H9 (cell line): ENCODE measurements around the gene ANKRD12. TPM values are rescaled to one million over a fixed set of nuclear protein-coding genes. Genes with fewer than 3 reads are reported as not detected.

ENCODE experiments used
- DNase-seq: peaks from one replicate; pipeline ENCODE4 v3.0.0-alpha.2; 2017
- H2AFZ ChIP-seq: one replicate; pipeline ENCODE4 v1.6.1; 2013; ENCODE audit warnings: mild to moderate bottlenecking, low read length, control low read depth, moderate library complexity
- H2AK5ac ChIP-seq: 2 replicates; pipeline ENCODE4 v1.6.1; 2013; ENCODE audit warnings: low read length, control low read depth, mixed read lengths; ENCODE audit not compliant: insufficient read length
- H2BK120ac ChIP-seq: one replicate; pipeline ENCODE4 v1.6.1; 2013; ENCODE audit warnings: low read depth, mild to moderate bottlenecking, low read length, control low read depth, inconsistent platforms; ENCODE audit not compliant: poor library complexity, severe bottlenecking
- H2BK12ac ChIP-seq: 2 replicates; pipeline ENCODE4 v1.6.1; 2013; ENCODE audit warnings: low read length, control low read depth, mixed read lengths, low read depth; ENCODE audit not compliant: insufficient read length
- H2BK15ac ChIP-seq: 2 replicates; pipeline ENCODE4 v1.6.1; 2013; ENCODE audit warnings: low read depth, low read length, control low read depth
- H2BK20ac ChIP-seq: one replicate; pipeline ENCODE4 v1.6.1; 2013; ENCODE audit warnings: low read depth, mild to moderate bottlenecking, low read length, control low read depth, inconsistent platforms; ENCODE audit not compliant: poor library complexity, severe bottlenecking
- H2BK5ac ChIP-seq: 2 replicates; pipeline ENCODE4 v1.6.1; 2013; ENCODE audit warnings: low read length, control low read depth, mixed read lengths; ENCODE audit not compliant: insufficient read length
- H3K14ac ChIP-seq: 2 replicates; pipeline ENCODE4 v1.6.1; 2013; ENCODE audit warnings: low read length, control low read depth; ENCODE audit not compliant: insufficient read depth
- H3K18ac ChIP-seq: 2 replicates; pipeline ENCODE4 v1.6.1; 2013; ENCODE audit warnings: low read depth, mild to moderate bottlenecking, mixed read lengths, low read length, control low read depth; ENCODE audit not compliant: insufficient read length
- H3K23ac ChIP-seq: 2 replicates; pipeline ENCODE4 v1.6.1; 2013; ENCODE audit warnings: low read length, control low read depth, mixed read lengths, low read depth; ENCODE audit not compliant: insufficient read length
- H3K23me2 ChIP-seq: 2 replicates; pipeline ENCODE4 v1.6.1; 2013; ENCODE audit warnings: low read depth, mild to moderate bottlenecking, mixed read lengths, low read length, control low read depth; ENCODE audit not compliant: insufficient read length, poor library complexity, severe bottlenecking
- H3K27ac ChIP-seq: 2 replicates; pipeline ENCODE4 v1.5.1; 2013; ENCODE audit warnings: low read length, control low read depth, mixed read lengths, low read depth; ENCODE audit not compliant: insufficient read length
- H3K27me3 ChIP-seq: 2 replicates; pipeline ENCODE4 v1.6.1; 2013; ENCODE audit warnings: low read length, control low read depth, inconsistent platforms; ENCODE audit not compliant: insufficient read depth
- H3K4ac ChIP-seq: 2 replicates; pipeline ENCODE4 v1.6.1; 2013; ENCODE audit warnings: low read depth, mild to moderate bottlenecking, control low read depth, inconsistent platforms, low read length, moderate library complexity
- H3K4me1 ChIP-seq: 2 replicates; pipeline ENCODE4 v1.6.1; 2013; ENCODE audit warnings: low read length, control low read depth, inconsistent platforms; ENCODE audit not compliant: insufficient read depth
- H3K4me2 ChIP-seq: 2 replicates; pipeline ENCODE4 v1.6.1; 2013; ENCODE audit warnings: low read length, control low read depth, mixed read lengths; ENCODE audit not compliant: insufficient read length, insufficient read depth
- H3K56ac ChIP-seq: 2 replicates; pipeline ENCODE4 v1.6.1; 2013; ENCODE audit warnings: low read depth, mild to moderate bottlenecking, mixed read lengths, low read length, control low read depth; ENCODE audit not compliant: insufficient read length
- H3K79me1 ChIP-seq: 2 replicates; pipeline ENCODE4 v1.6.1; 2013; ENCODE audit warnings: low read depth, mild to moderate bottlenecking, moderate library complexity, low read length, control low read depth, inconsistent platforms; ENCODE audit not compliant: insufficient read depth, poor library complexity, severe bottlenecking
- H3K79me2 ChIP-seq: 2 replicates; pipeline ENCODE4 v1.6.1; 2013; ENCODE audit warnings: low read length, control low read depth, inconsistent platforms; ENCODE audit not compliant: insufficient read depth
- H3K9ac ChIP-seq: 2 replicates; pipeline ENCODE4 v1.6.1; 2013; ENCODE audit warnings: low read length, control low read depth, mixed read lengths; ENCODE audit not compliant: insufficient read length; ENCODE audit errors: extremely low read depth
- H3K9me3 ChIP-seq: one replicate; pipeline ENCODE4 v1.6.1; 2013; ENCODE audit warnings: low read depth, low read length, inconsistent platforms; ENCODE audit not compliant: control insufficient read depth
- H3T11ph ChIP-seq: one replicate; pipeline ENCODE4 v1.6.1; 2013; ENCODE audit warnings: mild to moderate bottlenecking, low read length, control low read depth, inconsistent platforms
- H4K20me1 ChIP-seq: one replicate; pipeline ENCODE4 v1.6.1; 2013; ENCODE audit not compliant: control insufficient read depth, insufficient read length, insufficient read depth
- H4K5ac ChIP-seq: 2 replicates; pipeline ENCODE4 v1.6.1; 2013; ENCODE audit warnings: low read depth, mild to moderate bottlenecking, mixed read lengths, low read length, control low read depth; ENCODE audit not compliant: insufficient read length
- H4K8ac ChIP-seq: replicated peaks from 2 replicates; pipeline ENCODE4 v1.6.1; 2013; ENCODE audit warnings: low read length, control low read depth, mixed read lengths, low read depth; ENCODE audit not compliant: insufficient read length
- H4K91ac ChIP-seq: 2 replicates; pipeline ENCODE4 v1.6.1; 2013; ENCODE audit warnings: low read depth, mild to moderate bottlenecking, moderate library complexity, mixed read lengths, low read length, control low read depth; ENCODE audit not compliant: insufficient read length
- H3K27ac Mint-ChIP-seq, 3 experiments: 2 replicates in 2 of 3; 3 replicates in 1 of 3; pipeline ENCODE4 v1.8.0; 2020 to 2021; ENCODE audit warnings: mixed read lengths in 3 of 3, mild to moderate bottlenecking in 1 of 3, moderate library complexity in 1 of 3
- H3K27me3 Mint-ChIP-seq: 2 replicates; pipeline ENCODE4 v1.8.0; 2021; ENCODE audit warnings: low read depth, mild to moderate bottlenecking, moderate library complexity, mixed read lengths
- H3K36me3 Mint-ChIP-seq, 3 experiments: 2 replicates in 2 of 3; 3 replicates in 1 of 3; pipeline ENCODE4 v1.8.0; 2020 to 2021; ENCODE audit warnings: low read depth in 3 of 3, mixed read lengths in 3 of 3; ENCODE audit not compliant: insufficient read depth in 1 of 3
- H3K4me1 Mint-ChIP-seq, 2 experiments: 2 replicates each; pipeline ENCODE4 v1.8.0; 2020; ENCODE audit warnings: mixed read lengths in 2 of 2
- H3K4me3 Mint-ChIP-seq, 2 experiments: 2 replicates in 1 of 2; 3 replicates in 1 of 2; pipeline ENCODE4 v1.8.0; 2020 to 2021; ENCODE audit warnings: mild to moderate bottlenecking in 2 of 2, mixed read lengths in 2 of 2, moderate library complexity in 1 of 2
- H3K9me3 Mint-ChIP-seq, 2 experiments: 2 replicates in 1 of 2; 3 replicates in 1 of 2; pipeline ENCODE4 v1.8.0; 2020; ENCODE audit warnings: mild to moderate bottlenecking in 2 of 2, mixed read lengths in 2 of 2, moderate library complexity in 1 of 2
- CTCF ChIP-seq: fragments of 200-600 bp; sonication (generic); conservative IDR thresholded peaks from 3 replicates; pipeline ENCODE4 v1.8.0; 2021; ENCODE audit warnings: antibody characterized with exemption, mild to moderate bottlenecking
- WGBS: extraction: QIAGEN DNeasy Blood & Tissue Kit; methylation state at CpG from one replicate; pipeline ENCODE4 v1.1.7; 2013; ENCODE audit warnings: missing lambda C conversion rate, low lambda C conversion rate, mixed read lengths; ENCODE audit not compliant: insufficient read length; ENCODE audit errors: extremely low coverage; 5-methylcytosine and 5-hydroxymethylcytosine counted together
- total RNA-seq: library from RNA; stranded (reverse); gene quantifications from 2 replicates; pipeline ENCODE4 v1.2.1, GENCODE V29; 2021

Gene ANKRD12
- total RNA-seq, 1 experiment from 2014 or later: 38.9 TPM

GRCh38 chr18:9285604-9286003 is 149.0 kb downstream of the ANKRD12 start:
- H3K79me1 ChIP-seq: no peaks in the 10 kb centered on the region
- H2BK20ac ChIP-seq: no peak overlapping the region
- H2AK5ac ChIP-seq: no peak overlapping the region
- no peak overlapping the region for H4K5ac ChIP-seq
- no peak overlapping the region for H3K4ac ChIP-seq
- no peaks in the 10 kb centered on the region for H4K20me1 ChIP-seq
- no peak overlapping the region for H3T11ph ChIP-seq
- H2BK12ac ChIP-seq: no peak overlapping the region
- no peak overlapping the region for H2BK5ac ChIP-seq
- no peak overlapping the region for H4K8ac ChIP-seq
- no peak overlapping the region for H3K9ac ChIP-seq
- H3K9me3 ChIP-seq: no peaks in the 10 kb centered on the region
- no peak overlapping the region for H3K23ac ChIP-seq
- no peak overlapping the region for H3K4me3 Mint-ChIP-seq
- H2BK120ac ChIP-seq: no peak overlapping the region
- no peak for TF ChIP-seq CTCF
- H4K91ac ChIP-seq: no peak overlapping the region
- H2AFZ ChIP-seq: no peak overlapping the region
- no peak overlapping the region for H3K4me2 ChIP-seq
- H2BK15ac ChIP-seq: no peak overlapping the region
- peaks cover 9 to 11% of the 10 kb centered on the region in 2 experiments; a peak in 4 of 5 replicates for H3K9me3 Mint-ChIP-seq
- H3K27ac ChIP-seq: no peak overlapping the region
- DNase-seq: no peak
- no peak overlapping the region for H3K18ac ChIP-seq
- no peaks in the 10 kb centered on the region for H3K4me1 ChIP-seq
- no peaks in the 10 kb centered on the region for H3K23me2 ChIP-seq
- H3K56ac ChIP-seq: no peak overlapping the region
- no peak overlapping the region for H3K14ac ChIP-seq
- H3K79me2 ChIP-seq: no peaks in the 10 kb centered on the region
- peaks cover 5 to 6% of the 10 kb centered on the region in 2 experiments for H3K4me1 Mint-ChIP-seq
- no CpG with 5 or more reads among the region's 2 CpGs for WGBS
- peaks cover 5 to 15% (median 10%) of the 10 kb centered on the region in 3 experiments for H3K36me3 Mint-ChIP-seq
- H3K27me3 ChIP-seq: no peaks in the 10 kb centered on the region
- H3K27me3 Mint-ChIP-seq: no peaks in the 10 kb centered on the region
- H3K27ac Mint-ChIP-seq: no peak overlapping the region
